Limb (tissue), 2 donors: ENCODE measurements around the gene CDK7.
A peak's percentile ranks its signal among the peaks of the same experiment; 100 is the strongest.
"Not testable (repeated sequence)": the region's sequence is repeated elsewhere in the genome, so short reads cannot be mapped to it uniquely, and the experiment has no call there.

Experiments
- DNase-seq, 2 donors: peaks; one replicate each; pipeline ENCODE4 v3.0.0-alpha.2; 2016; ENCODE audit errors: extremely low spot score in 2 of 2

CDK7 gene

GRCh38 chr5:69234457-69235268 is at the start of gene CDK7:
Gene CDK7 (plus strand): TSS chr5:69234886. CDS start chr5:69234976, 90 bp downstream.
- DNase-seq: peak; percentile 92 to 93

DNA sequence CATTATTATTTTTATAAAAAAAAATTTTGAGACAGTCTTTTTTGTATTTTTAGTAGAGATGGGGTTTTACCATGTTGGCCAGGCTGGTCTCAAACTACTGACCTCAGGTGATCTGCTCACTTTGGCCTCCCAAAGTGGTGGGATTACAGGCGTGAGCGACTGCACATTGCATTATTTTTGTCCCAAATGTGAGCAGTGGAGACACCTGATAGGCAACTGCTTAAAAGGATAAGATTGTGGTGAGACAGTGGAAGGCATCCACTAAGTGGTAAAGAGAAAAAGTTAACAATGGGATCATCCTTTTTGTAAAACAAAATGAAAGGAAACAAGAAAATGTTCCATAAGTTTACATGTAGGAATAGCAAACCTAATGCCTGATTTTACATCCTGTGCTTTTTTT is 47.3 kb upstream of the CDK7 start:
- DNase-seq: no peak

GRCh38 chr5:69188811-69189161 is 45.9 kb upstream of the CDK7 start:
- no peak for DNase-seq

- DNase-seq: peak; percentile 96
These were observed 45.3 kb upstream of the CDK7 start, which contains the start of gene CENPH for GRCh38 chr5:69189162-69190086. Gene CENPH (plus strand): TSS chr5:69189583. CDS start chr5:69189635, 52 bp downstream.

DNA sequence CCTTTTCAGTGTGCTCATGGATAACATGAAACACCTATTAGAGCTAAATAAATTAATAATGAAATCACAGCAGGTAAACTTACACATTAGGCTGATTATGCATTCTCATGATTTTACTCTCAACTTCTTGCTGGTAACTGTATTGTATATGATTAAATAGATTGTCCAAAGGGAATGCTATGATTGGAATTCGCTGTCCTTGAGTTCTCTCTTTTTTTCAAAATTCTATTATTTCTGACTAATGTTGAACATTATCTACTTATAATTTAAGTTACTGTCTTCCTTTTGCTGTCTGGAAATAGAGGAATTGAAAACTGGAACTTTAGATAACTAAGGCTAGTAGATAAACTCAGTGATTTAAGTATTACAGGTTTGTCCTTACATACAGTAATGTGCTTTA is 32.2 kb upstream of the CDK7 start:
- no peak for DNase-seq

DNA sequence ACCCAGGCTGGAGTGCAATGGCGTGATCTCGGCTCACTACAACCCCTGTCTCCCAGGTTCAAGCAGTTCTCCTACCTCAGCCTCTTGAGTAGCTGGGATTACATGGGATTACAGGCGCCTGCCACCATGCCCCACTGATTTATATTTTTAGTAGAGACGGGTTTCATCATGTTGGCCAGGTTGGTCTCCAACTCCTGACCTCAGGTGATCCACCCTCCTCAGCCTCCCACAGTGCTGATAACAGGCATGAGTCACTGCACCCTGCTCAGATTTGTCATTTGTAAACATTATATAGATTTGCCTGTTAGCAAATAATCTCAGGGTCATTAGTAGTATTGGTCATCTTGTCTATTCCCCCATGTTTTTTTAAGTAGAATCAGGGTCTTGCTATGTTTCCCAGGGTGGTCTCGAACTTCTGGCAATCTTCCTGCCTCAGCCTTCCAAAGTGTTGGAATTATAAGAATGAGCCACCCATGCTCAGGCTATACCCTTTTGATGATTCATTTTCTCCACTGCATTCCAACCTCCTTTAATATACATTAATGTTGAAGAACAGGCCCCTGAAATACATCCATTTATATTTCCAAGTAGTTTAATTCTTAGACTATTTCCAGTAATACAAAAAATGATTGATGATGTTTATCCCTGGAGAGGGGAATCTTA is 28.0 kb upstream of the CDK7 start:
- DNase-seq: no peak

DNA sequence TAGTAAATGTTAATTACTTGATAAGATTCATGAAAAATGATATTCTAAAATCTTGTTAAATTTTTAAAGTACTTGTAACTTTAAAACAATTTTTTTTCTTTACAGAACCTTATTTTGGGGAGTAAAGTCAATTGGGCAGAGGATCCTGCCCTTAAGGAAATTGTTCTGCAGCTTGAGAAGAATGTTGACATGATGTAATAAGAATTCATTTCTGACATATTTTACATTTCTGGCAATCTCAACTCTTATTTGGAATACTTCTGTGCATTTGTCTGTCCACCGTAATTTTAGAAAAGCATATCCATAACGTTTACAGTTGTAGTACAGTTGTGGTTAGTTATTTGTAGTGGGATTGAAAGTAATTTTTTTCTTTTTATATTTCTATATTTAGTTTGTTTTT is 25.1 kb upstream of the CDK7 start:
- no peak for DNase-seq

- DNase-seq: no peak
These were observed 23.5 kb upstream of the CDK7 start for GRCh38 chr5:69211200-69211599.

DNA sequence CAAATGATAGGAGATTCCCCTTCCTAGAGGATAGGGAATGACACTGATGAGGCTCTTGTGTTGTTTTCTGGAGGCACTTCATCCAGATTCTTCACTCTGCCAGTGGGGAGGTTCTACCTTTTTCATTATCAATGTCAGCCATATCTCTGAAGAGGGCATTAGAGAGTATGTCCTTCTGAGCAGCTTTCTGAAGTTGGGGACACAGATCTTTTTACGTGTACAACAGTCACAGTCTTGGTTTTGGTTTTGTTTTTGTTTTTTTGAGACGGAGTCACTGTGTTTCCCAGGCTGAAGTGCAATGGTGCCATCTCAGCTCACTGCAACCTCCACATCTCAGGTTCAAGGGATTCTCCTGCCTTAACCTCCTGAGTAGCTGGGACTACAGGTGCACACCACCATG is 22.7 kb upstream of the CDK7 start:
- no peak for DNase-seq

GRCh38 chr5:69213513-69214215 is 21.0 kb upstream of the CDK7 start:
- no peak for DNase-seq

- DNase-seq: no peak
These were observed 17.6 kb upstream of the CDK7 start for GRCh38 chr5:69217151-69217511.

DNA sequence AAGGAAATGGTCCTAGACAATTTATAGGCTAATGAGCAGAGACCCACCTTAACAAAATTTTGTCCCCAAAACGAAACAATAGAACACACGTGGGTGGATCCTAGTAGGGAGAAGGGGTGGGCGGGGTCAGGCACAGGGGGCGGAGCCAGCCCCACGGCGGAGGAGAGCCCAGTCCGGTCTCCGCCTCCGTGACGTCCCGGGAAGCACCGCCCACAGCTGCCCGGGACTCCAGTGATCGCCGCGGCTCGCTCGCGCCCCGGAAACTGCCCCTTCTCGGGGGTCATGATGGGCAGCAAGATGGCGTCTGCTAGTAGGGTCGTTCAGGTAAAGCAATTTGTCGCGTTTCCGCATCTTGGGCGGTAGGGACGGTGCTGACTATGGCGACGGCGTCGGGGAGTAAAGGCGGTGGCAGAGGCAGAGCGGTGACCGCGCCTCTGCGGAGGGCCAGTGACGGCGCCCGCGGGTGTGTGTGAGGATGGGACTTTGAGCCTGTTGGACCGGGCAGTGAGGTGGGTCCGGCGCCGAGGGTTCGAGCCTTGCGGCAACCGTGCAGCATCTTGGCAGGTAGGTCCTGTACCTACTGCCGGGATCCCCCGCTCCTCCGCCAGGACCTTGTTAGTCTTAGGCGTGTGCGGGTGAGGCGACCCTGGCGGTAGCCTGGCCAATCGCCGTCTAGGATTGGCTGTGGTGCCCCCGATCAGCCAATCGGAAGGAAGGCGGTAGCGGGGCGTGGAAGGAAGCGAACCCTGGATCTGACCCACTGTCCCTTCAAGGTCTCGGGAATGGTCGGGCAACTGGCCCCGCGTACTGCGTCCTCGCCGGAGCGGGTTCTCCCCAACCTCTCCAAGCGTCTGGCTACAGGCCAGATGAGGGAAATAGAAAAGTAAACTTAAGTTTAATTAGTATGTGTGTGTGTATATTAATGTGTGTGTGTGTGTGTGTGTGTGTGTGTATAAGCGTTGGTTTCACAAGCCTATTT is 16.8 kb upstream of the CDK7 start:
- DNase-seq: peak; percentile 94 to 98

DNA sequence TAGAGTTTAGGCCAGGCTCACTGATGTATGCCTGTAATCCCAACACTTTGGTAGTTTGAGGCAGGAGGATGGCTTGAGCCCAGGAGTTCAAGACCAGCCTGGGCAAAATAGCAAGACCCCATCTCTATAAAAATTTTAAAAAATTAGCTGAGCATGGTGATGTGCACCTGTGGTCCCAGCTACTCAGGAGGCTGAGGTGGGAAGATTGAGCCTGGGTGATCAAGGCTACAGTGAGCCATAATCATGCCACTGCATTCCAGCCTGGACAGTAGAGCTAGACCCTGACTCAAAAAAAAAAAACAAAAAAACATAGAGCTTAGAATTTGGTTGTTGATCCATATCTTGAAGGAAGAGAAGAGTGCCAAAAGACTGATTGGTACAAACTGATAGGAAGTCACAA is 14.7 kb upstream of the CDK7 start:
- DNase-seq: no peak

DNA sequence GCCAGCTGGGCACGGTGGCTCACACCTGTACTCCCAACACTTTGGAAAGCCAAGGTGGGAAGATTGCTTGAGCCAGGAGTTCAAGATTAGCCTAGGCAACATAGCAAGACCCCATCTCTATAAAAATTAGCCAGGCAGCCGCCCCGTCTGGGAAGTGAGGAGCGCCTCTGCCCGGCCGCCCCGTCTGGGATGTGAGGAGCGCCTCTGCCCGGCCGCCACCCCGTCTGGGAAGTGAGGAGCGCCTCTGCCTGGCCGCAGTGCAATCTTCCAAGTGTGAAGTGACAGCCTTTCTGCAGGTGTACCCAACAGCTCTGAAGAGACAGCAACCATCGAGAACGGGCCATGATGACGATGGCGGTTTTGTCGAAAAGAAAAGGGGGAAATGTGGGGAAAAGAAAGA is 14.3 kb upstream of the CDK7 start:
- not testable (repeated sequence) for DNase-seq

GRCh38 chr5:69220833-69221232 is 13.9 kb upstream of the CDK7 start:
- DNase-seq: not testable (repeated sequence)

- DNase-seq: no peak
These were observed 10.2 kb upstream of the CDK7 start for GRCh38 chr5:69224520-69224919.

GRCh38 chr5:69225860-69226259 is 8.8 kb upstream of the CDK7 start:
- DNase-seq: no peak

GRCh38 chr5:69230181-69230580 is 4.5 kb upstream of the CDK7 start:
- DNase-seq: no peak

DNA sequence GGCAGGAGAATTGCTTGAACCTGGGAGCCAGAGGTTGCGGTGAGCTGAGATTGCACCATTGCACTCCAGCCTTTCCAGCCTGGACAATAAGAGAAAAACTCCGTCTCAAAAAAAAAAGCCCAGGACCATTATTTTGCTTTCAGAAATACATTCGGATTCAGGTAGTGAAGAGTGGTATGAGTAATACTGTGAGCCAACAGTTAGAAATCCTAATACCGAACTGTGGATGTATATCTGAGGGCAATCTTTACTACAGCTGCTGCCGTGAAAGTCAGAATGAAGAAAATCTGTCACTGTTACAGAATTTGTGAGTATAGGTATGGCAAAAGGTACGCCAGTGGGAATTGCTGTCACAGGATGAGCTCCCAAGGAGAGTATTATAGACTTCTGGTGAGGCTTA is 3.4 kb upstream of the CDK7 start:
- DNase-seq: no peak

DNA sequence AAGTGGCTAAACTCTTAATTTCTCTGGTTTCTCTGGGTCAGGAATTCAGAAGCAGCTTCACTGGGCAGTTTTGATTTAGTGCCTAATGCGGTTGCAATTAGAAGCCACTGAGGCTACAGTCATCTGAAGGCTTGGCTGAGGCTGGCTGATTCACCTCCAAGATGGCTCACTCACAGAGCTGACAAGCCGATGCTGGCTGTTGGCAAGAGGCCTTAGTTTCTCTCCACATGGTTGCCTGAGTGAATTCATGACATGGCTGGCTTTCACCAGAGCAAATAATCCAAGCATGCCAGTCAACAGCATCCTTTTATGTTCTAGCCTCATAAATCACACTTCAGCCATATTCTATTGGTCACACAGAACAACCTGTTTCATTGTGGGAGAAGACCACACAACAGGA is 2.8 kb upstream of the CDK7 start:
- DNase-seq: no peak
